OCI-LY7 (cell line): ENCODE data around the gene IFT80.

Source experiments
- EZH2phosphoT487 ChIP-seq: fragments of 200-600 bp; sonication (generic); IDR thresholded peaks from 2 replicates; pipeline ENCODE4 v1.6.1; 2018; ENCODE audit warnings: low read depth, borderline replicate concordance, mild to moderate bottlenecking, mixed run types, antibody characterized with exemption, low read length, moderate library complexity, mixed read lengths
- TF ChIP-seq, protein P1 (sequence below): fragments of 200-600 bp; sonication (generic); conservative IDR thresholded peaks from 2 replicates; pipeline ENCODE4 v1.5.1; 2014; ENCODE audit warnings: mild to moderate bottlenecking, antibody characterized with exemption, low read length, moderate library complexity, mixed read lengths

DNA sequence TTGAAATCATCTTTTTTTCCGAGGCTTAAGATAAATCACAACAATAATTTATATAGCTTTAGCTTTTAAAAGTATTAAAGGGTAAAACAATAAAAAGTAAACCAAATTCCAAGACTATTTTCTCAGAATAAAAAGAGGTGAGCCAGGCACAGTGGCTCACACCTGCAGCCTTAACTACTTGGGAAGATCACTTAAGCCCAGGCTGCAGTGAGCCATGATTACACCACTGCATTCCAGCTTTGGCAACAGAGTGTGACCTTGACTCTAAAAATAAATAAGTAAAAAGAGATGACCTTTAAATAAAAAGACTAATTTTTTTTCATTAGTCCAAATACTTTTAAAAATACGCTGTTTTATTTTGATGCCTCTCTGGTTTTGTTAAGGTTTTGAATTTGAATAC is 119.4 kb downstream of the IFT80 start:
- TF ChIP-seq, protein P1, sequence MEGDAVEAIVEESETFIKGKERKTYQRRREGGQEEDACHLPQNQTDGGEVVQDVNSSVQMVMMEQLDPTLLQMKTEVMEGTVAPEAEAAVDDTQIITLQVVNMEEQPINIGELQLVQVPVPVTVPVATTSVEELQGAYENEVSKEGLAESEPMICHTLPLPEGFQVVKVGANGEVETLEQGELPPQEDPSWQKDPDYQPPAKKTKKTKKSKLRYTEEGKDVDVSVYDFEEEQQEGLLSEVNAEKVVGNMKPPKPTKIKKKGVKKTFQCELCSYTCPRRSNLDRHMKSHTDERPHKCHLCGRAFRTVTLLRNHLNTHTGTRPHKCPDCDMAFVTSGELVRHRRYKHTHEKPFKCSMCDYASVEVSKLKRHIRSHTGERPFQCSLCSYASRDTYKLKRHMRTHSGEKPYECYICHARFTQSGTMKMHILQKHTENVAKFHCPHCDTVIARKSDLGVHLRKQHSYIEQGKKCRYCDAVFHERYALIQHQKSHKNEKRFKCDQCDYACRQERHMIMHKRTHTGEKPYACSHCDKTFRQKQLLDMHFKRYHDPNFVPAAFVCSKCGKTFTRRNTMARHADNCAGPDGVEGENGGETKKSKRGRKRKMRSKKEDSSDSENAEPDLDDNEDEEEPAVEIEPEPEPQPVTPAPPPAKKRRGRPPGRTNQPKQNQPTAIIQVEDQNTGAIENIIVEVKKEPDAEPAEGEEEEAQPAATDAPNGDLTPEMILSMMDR, result no peak
- no peak for TF ChIP-seq EZH2phosphoT487
